NT2/D1 (cell line): ENCODE measurements around the gene PDIA6.

Experiments used
- SUZ12 ChIP-seq: IDR thresholded peaks from 2 replicates; pipeline ENCODE4 v1.6.1; 2011; ENCODE audit not compliant: insufficient read length, insufficient read depth; ENCODE audit errors: extremely low read depth
- ZNF274 ChIP-seq: IDR thresholded peaks from 2 replicates; pipeline ENCODE4 v1.6.1; 2011; ENCODE audit warnings: mild to moderate bottlenecking, low read depth, low read length

GRCh38 chr2:10814571-10815331 is 2.2 kb upstream of the PDIA6 start:
- TF ChIP-seq SUZ12 (no peak), ZNF274 (no peak)
